Measurements from ENCODE around the gene KAZN.

KAZN gene

GRCh38 chr1:14912839-14913481, 314.5 kb downstream of the KAZN start:
- DNase-seq (ENCODE audit: low read depth in 2 of 2) = no peak

GRCh38 chr1:14913482-14914177, 315.1 kb downstream of the KAZN start:
- DNase-seq (ENCODE audit: low read depth in 2 of 2) = no peak

GRCh38 chr1:14914351-14914988, 316.0 kb downstream of the KAZN start:
- DNase-seq (ENCODE audit: low read depth in 2 of 2) = no peak

- DNase-seq (ENCODE audit: low read depth in 2 of 2) = peak; percentile 6 to 22
Observed at GRCh38 chr1:14915356-14916054, 317.0 kb downstream of the KAZN start.

- DNase-seq (ENCODE audit: low read depth in 2 of 2) = no peak
Observed at GRCh38 chr1:14919289-14919688, 320.8 kb downstream of the KAZN start.

GRCh38 chr1:14919751-14920150, 321.3 kb downstream of the KAZN start:
- DNase-seq (ENCODE audit: low read depth in 2 of 2) = no peak

- no peak for DNase-seq (ENCODE audit: low read depth in 2 of 2)
Observed at GRCh38 chr1:14921057-14921456, 322.6 kb downstream of the KAZN start.

GRCh38 chr1:14922942-14923726, 324.6 kb downstream of the KAZN start:
- DNase-seq (ENCODE audit: low read depth in 2 of 2) = no peak

- DNase-seq (ENCODE audit: low read depth in 2 of 2) = no peak
Observed at GRCh38 chr1:14923727-14924452, 325.4 kb downstream of the KAZN start.

GRCh38 chr1:14924455-14925331, 326.2 kb downstream of the KAZN start:
- no peak for DNase-seq (ENCODE audit: low read depth in 2 of 2)

GRCh38 chr1:14925336-14926136, 327.1 kb downstream of the KAZN start:
- DNase-seq (ENCODE audit: low read depth in 2 of 2) = no peak

- no peak for DNase-seq (ENCODE audit: low read depth in 2 of 2)
Observed at GRCh38 chr1:14926229-14926628, 327.7 kb downstream of the KAZN start.

GRCh38 chr1:14926818-14927575, 328.5 kb downstream of the KAZN start:
- DNase-seq (ENCODE audit: low read depth in 2 of 2) = no peak

- DNase-seq (ENCODE audit: low read depth in 2 of 2) = no peak
Observed at GRCh38 chr1:14928412-14928811, 329.9 kb downstream of the KAZN start.

- no peak for DNase-seq (ENCODE audit: low read depth in 2 of 2)
Observed at GRCh38 chr1:14928886-14929546, 330.5 kb downstream of the KAZN start.

- DNase-seq (ENCODE audit: low read depth in 2 of 2) = no peak
Observed at GRCh38 chr1:14929547-14930246, 331.2 kb downstream of the KAZN start.

- DNase-seq (ENCODE audit: low read depth in 2 of 2) = no peak
Observed at GRCh38 chr1:14930247-14930965, 331.9 kb downstream of the KAZN start.
